NCI-H526 (cell line): ENCODE measurements around the gene BMPR2.

ENCODE experiments used
- DNase-seq, 2 experiments: peaks; one replicate each; lab custom pipeline; 2025; lab: John Stamatoyannopoulos, UW

BMPR2 gene

GRCh38 chr2:202599911-202600310 is 223.8 kb downstream of the BMPR2 start:
- DNase-seq, result no peak

- DNase-seq, result no peak
These were observed 228.6 kb downstream of the BMPR2 start for GRCh38 chr2:202604699-202605098.

- no peak for DNase-seq
These were observed 229.0 kb downstream of the BMPR2 start for GRCh38 chr2:202605174-202605573.

GRCh38 chr2:202608142-202608852 is 232.2 kb downstream of the BMPR2 start:
- DNase-seq, result no peak

- no peak for DNase-seq
These were observed 233.4 kb downstream of the BMPR2 start for GRCh38 chr2:202609381-202610145.

- DNase-seq, result no peak
These were observed 234.3 kb downstream of the BMPR2 start for GRCh38 chr2:202610380-202610779.

GRCh38 chr2:202612145-202612544 is 236.0 kb downstream of the BMPR2 start:
- no peak for DNase-seq

- DNase-seq, result no peak
These were observed 237.4 kb downstream of the BMPR2 start for GRCh38 chr2:202613479-202613878.
